ENCODE data around the gene PRCC.

DNA sequence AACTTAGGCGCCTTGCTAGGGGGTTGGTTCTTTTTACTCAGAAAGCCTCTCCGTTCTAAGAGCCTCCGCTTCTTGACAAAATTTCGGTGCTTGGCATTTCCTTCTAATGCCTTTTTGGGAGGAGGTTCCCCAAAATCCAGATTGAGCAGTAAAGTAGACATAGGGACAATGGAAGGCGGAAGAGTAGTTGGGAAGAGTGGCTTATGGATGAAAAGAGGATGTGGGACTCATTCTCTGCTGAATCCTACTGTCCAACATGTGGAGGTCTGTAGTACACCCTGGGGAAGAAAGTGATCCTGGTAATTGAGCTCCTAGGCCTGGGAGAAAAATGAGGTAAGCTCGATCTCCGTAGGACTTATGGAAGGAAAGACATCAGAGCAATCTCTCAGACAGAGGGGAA, 39.8 kb upstream of the PRCC start:
- TF ChIP-seq POLR2AphosphoS5 (IDR thresholded peaks at IDR 0.05) (no peak), EP300 (IDR thresholded peaks at IDR 0.05) (no peak)

Measured in esophagus muscularis mucosa (tissue), 3 donors.